NCI-H748 (cell line): ENCODE results near the gene SLC5A4.
A peak's percentile ranks its signal among the peaks of the same experiment; 100 is the strongest.

Experiments
- DNase-seq: peaks from one replicate; lab custom pipeline; 2025; ENCODE audit not compliant: unreplicated experiment; lab: John Stamatoyannopoulos, UW

Gene SLC5A4

DNA sequence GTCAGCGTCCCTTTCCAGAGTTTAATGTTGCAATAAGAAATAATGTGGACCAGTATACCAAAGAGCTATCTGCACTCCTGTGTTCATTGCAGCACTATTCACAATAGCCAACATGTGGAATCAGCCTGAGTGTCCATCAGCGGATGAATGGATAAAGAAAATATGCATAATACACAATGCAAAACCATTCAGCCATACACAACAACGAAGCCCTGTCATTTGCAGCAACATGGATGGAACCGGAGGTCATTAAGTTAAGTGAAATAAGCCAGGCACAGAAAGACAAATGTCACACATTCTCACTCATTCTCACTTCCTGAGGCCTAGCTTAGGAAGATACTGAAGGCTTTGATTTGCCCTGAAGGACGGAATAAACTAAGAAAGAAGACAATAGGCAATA is 22.1 kb downstream of the SLC5A4 start:
- DNase-seq = no peak

DNA sequence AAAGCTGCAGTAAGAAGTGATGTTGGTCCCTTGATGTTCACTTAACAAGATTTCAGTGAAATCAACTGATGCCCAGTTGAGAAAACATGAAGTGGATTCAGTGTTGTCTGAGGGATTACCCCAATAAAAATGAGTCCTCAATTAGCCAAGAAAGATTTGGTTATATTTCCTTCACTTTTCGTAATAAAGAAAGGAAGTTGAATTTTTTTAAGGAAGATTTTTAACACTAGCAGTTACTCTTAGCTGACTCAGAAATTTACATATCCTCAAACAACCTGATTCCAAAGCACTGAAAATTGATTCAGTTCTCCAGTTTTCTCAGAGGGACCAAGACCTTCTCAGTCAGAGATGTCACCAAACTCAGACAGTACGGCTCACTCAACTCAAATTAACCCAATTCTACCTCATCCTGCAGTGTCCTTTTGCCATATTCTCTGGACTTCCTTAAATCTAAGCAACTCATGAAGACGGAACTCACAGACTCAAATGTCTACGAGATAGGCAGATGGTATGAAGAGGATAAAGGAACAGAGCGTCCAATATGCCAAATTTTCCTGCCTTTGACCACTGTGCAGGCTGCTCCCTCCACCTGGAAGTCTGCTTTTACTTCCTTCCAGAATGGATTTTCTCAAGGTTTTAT is 22.8 kb downstream of the SLC5A4 start:
- no peak for DNase-seq

DNA sequence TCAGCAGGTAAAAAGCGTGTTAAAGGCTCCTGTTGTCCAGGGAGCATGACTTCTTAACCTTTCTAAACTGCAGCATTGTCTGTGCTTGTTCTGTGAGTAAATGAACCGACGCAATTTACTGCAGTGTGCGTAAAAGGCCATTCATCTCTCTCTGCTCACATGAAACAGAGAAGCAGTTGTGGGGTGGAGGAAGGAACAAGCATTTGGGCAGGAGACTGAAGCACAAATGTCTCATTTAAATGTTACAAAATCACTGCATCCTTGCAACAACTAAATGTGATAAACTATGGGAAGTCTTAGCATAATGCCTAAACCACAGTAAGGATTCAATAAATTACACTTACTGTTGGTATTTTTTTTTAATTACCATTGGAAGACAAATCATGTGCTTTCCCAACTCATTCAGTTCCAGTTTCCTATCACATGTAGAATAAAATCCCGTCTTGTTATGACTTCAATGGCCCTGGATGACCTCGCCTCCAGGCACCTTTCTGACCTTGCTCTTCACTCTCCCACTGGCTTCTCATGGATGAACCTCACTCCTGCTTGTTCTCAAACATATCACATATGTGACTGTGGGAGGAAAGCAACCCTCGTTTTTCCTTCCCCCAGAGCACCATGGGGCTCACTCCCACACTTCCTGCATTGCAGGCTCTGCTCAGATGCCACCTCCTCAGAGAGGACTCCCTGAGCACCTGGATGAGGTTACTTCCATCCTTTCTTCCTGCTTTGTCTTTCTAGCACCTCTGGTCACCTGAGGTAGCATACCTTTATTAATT is 28.6 kb downstream of the SLC5A4 start:
- peak; percentile 45 for DNase-seq

DNA sequence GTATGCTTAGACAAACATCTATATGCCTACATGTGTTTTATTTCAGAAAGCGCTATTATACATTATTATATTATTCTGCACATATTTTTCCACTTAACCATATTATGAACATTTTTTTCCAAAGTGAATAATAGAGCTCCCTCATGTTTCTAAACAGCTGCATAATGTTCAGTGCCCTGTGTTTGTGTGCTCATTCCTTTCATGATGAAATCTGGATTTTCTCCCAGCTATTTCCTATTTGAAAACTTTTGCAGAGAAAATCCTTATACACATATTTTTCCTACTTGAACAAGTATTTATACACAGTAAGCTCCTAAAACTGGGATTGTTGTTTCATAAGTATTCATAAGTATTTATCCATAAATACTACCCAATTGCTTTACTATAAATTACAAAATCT is 32.2 kb downstream of the SLC5A4 start:
- DNase-seq = no peak

DNA sequence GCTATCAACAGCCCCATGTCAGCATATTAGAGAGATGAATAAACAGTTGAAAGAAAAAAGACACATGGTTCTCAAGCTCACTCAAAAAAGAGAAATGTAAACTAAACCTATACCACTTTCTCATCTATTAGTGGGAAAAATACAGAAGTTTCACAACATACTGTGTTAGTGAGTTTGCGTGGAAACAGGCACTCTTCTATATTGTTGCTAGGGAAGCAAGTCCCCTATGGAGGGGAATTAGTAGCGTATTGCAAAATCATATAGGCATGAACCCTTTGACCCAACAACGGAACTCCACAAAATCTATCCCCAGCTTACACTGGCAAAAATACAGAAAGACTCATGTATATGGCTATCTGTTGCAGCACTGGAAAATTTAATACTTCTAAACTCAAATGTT is 36.1 kb downstream of the SLC5A4 start:
- DNase-seq = no peak

DNA sequence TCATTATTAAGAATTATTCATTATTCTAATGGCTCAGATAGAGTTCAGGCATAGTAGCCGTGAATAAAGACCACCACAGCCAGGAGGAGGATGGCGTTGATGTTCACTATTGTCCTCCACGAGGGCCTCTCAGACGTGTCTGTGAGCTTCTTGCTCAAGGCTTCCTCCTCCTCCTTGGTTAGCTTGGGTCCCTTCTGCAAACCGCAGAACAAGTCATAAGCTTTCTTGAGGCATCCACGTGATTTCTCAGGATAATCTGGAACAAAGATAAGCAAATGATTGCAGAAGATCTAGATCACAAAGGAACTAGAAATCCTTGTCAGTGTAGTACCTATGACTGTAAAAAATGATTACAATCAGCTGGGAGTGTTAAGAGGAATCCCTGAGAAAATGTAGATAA is 36.7 kb downstream of the SLC5A4 start:
- no peak for DNase-seq

DNA sequence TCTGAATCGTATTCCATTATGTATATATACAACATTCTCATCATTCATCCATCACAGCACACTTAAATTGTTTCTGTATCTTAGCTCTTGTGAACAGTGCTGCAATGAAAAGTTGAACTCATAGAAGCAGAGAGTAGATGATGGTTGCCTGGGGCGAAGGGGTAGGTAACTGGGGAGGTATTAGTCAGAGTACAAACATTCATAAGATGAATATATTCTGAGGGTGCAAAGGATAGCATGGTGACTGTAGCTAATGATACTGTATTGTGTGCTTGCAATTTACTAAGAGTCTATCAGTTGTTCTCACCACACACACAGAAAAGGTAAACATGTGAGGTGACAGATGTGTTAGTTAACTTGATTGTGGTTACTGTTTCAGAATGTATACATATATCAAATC is 37.7 kb downstream of the SLC5A4 start:
- DNase-seq = no peak

DNA sequence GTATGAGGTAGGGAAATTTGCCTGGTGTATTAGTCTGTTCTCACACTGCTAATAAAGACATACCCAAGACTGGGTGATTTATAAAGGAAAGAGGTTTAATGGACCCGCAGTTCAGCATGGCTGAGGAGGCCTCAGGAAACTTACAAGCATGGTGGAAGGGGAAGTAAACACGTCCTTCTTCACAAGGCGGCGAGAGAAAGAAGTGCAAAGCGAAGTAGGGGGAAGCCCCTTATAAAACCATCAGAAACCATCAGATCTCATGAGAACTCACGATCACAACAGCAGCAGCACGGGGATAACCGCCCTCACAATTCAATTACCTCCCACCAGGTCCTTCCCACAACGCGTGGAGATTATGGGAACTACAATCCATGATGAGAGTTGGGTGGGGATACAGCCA is 38.2 kb downstream of the SLC5A4 start:
- no peak for DNase-seq

DNA sequence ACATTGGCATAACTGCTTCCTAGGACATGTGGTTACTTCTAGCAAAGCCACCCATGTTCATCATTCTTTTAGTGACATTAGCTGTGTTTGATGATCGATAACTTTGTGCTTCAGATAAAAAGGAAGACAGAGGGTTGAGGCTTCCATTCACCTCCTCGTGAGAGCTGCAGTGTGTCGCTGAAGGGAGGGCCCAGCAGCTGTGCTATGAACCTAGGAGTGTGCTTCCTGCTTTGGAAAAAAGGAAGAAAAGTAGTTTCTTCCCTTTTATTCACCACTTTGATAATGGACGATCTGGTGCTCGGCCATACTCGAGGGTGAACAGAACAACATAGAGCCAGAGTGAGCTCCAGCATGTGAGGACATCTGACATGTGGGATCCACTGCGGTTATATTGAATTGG is 44.1 kb downstream of the SLC5A4 start:
- DNase-seq = no peak

DNA sequence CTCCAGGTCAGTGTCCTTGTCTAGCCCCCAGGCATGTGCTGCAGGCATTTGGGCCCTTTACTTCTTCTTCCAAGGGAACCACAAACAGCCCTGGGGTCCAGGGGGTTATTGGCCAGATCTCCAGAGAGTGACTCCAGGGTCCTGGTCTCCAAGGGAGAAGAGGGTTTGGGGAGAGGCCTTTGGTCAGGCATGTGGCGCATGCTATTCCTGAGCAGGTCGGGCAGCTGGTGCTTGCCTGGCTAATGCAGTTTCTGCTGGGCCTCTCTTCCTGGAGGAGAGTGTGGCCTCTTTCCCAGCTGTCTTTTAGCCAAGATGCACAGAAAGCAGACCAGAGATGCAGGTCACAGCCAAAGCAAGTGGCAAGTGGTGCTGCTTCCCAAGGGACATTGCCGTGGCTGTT is 46.5 kb downstream of the SLC5A4 start:
- DNase-seq = no peak

DNA sequence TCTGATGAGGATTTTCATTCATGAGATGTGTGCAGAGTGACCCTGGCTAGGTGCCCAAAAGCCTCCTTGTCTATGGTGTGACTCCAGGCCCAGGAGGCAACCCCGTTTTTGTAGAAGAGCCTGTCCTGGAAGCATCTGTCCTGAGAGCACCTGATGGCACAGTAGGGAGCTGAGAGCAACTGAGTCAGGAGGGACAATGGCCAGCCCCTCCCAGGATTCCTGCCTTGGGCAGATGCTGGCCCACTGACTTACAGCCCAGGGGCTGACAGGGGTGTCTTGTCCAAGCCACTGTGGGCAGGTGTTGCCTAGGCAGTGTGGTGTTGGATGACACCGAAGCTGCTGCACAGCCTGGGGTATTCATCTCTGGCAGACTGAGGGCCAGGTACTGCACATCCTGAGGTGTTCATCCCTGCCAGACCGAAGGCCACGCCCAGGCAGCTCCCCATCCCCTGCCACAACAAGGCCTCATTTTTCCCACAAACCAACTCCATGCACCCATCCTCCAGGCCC is 47.1 kb downstream of the SLC5A4 start:
- no peak for DNase-seq

DNA sequence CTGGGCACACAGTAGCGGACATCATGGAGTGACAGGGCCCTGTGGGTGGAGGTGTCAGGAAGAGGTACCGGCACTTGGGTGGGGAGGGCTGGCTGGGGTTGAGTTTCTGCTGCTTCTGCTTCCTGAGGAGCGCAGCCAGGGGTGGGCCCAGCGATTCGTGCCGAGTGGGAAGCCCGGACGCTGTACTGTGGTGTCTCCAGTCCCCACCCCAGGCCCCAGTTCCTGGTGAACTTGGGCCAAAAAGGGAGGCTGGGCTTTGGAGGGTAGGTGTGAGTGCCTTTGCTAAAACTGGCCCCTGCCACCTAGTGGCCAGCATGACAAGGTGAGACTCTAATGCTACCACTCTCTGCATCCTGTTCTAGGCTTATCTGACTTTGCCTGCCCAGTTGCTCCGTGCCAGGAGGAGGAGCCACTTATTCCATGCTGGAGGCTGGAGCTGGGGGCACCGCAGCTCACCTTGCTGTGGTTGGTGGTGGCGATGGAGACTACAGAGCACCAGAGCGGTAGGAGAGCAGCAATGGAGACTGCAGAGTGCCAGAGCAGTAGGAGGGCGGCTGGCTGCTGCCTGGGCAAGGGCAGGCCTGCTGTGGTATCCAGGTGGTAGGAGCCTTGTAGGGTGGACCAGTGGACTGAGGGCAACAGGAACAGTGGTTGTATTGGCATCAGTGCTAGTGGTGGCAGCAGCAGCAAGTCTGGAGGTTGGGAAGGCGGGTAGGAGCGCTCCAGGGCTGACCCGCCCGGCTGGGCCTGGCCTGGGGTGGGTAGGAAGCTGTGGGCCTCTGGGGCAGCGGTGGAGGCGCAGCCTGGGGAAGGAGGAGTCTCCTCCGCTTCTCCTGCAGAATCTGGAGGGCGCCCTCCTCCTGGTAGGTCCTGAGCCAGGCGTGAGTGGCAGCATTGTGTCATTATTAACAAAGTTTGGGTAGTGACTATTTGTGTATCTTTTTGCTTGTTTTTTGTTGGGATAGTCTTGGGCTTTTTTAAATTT is 48.1 kb downstream of the SLC5A4 start:
- DNase-seq = peak; percentile 52

DNA sequence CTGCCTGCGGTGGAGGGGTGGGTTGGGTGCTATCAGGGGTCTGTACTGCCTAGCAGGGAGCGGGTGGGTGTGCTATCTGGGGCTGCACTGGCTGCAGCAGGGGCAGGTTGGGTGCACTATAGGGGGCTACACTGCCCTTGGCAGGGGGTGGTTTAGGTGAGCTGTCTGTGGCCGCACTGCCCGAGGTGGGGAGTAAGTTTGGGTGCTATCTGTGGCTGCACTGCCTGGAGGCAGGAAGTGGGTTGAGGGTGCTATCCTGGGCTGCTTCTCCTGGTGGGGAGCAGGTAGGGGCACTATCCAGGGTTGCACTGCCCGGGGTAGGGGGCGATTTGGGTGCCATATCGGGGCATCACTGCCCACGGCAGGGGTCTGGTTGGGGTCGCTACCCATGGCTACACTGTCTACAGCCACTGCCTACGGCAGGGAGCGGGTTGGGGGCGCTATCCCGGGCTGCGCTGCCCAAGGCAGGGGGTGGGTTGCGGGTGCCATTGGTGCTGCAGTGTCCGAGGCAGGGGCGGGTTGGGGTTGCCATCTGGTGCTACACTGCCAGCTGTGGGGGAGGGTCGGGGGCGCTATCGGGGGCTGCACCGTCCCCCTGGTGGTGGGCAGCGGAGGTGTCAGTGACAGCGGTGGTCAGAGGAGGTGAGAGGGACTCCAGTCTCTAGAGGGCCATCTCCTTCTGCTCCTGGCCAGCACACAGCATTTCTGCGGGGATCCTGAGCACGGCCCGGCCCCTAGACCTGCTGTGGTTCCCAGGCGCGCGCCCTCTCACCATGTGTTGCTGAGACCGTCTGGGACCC is 49.0 kb downstream of the SLC5A4 start:
- DNase-seq = no peak

DNA sequence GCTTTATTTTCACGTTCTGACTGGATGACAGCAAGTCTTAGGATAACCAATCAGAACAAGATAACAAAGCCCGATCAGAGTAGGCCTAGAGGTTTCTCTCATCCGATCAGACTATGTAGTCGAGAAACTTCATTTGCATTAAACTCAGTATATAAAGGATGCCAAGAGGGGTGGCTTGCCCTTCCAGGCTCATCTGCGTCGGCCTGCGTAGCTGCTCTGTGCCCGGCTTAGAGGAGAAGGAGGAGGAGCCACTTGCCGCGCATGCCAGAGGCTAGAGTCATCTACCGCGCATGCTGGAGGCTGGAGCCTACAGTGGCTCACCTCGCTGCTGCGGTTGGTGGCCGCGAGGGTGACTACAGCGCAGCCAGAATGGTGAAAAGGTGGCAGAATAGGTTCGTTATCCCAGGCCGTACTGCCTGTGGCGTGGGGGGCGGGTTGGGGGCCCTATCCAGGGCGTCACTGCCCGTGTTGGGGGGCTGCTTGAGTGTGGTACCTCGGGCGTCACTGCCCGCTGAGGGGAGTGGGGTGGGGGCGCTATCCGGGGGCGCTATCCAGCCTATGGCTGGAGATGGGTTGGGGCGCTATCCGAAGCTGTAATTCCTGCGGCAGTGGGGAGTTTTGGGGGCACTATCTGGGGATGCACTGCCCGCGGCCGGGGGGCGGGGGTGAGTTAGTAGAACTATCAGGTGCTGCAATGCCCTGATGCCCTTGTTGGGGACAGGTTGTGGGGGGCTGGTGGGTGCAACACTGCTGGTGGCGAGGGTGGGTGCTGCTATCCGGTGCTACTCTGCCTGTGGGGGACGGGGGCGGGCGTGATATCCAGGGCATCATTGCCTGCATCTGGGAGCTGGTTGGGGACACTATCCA is 50.1 kb downstream of the SLC5A4 start, which contains the start of gene RFPL2:
TSS of gene RFPL2 (minus strand) at position 218 of the 867 bp plus-strand sequence. CDS start 2,622 bp downstream, outside the sequence.
- DNase-seq = no peak

DNA sequence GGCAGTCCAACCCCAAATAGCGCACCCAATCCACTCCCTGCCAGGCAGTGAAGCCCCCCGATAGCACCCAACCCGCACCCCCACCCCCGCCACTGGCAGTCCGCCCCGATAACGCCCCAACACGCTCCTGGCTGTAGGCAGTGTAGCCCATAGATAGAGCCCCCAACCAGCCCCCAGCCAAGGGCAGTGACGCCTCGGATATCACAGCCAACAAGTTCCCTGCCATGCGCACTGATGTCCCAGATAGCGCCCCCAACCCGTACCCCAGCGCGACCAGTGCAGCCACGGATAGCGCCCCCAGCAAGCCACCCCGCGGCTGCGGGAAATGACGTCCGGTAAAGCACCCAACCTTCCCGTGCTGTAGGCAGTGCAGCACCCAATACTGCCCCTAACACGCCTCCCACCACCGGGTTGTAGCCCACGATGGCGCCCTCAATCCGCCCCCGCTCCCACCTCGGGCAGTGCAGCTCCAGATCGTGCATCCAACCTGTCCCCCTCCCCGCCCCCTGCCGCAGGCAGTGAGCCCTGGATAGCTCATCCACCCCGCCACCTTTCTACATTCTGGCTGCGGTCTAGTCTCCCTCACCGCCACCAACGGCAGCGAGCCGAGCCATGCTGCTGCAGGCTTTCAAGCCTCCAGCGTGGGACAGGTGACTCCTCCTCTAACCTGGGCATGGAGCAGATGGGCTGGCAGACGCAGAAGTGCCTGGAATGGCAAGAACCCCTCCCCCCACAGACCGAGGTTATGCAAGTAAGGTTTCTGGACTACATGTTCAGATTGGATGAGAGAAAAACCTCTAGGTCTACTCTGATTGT is 50.9 kb downstream of the SLC5A4 start:
- no peak for DNase-seq

DNA sequence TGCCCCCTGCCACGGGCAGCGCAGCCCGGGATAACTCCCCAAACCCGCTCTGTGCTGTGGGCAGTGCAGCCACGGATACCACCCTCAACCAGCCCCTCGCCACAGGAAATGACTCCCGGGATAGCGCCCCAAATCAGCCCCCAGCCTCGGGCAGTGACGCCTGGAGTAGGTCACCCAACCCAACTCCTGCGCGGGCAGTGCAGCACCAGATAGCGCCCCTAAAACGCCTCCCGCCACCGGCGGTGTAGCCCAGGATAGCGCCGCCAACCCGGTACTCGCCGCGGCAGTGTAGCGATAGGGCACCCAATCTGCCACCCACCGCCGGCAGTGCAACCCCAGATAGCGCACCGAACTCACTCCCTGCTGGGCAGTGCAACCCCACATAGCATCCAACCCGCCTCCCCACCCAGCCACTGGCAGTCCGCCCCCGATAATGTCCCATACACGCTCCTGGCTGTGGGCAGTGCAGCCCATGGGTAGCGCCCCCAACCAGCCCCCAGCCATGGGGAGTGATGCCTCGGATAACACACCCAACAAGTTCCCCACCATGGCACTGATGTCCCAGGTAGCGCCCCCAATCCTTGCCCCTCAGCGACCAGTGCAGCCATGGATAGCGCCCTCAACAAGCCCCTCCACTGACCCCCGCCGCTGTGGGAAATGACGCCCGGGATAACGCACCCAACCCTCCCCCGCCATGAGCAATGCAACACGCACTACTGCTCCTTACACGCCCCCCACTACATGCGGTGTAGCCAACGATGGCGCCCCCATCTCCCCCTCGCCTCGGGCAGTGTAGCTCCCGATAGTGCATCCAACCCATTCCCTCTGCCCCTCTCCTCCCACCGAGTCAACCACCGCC is 51.7 kb downstream of the SLC5A4 start:
- DNase-seq = no peak

DNA sequence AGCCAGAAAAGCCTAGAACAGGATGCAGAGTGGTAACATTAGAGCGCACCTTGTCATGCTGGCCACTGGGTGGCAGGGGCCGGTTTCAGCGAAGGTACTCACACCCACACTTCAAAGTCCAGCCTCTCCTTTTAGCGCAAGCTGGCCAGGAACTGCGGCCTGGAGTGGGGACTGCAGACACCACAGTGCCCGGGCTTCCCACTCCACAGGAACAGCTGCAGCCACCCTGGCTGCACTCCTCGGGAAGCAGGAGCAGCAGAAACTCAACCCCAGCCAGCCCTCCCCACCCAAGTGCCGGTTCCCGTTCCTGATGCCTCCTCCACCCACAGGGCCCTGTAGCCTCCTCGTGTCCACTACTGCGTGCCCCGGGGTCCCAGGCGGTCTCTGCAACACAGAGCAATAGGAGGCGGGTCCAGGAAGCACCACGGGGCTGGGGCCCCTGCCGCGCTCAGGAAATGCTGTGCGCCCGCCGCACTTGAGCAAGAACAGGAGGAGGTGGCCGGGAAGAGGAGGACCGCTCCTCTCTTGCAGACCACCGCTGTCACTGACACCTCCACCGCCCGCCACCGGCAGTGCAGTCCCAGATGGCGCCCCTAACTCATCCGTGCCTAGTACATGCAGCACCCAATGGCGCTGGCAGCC is 52.5 kb downstream of the SLC5A4 start:
- DNase-seq = peak; percentile 65
